ENCODE results near the gene RAB6A. TPM values are rescaled to one million over a fixed set of nuclear protein-coding genes. Genes with fewer than 3 reads are reported as not detected.

The RAB6A gene
- total RNA-seq, 4 donors from 2014 or later: 119 to 178 (median 151) TPM

DNA sequence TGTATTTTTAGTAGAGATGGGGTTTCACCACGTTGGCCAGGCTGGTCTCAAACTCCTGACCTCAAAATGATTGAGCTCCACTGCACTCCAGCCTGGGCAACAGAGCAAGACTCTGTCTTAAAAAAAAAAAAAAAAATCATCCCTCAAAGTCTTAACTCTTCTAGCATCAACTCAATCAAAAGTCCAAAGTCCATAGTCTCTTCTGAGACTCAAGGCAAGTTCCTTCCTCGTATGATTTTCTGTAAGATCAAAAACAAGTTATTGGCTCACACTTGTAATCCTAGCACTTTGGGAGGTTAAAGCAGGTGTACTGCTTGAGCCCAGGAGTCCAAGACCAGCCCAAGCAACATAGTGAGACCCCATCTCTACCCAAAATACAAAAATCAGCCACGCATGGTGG, 90.1 kb downstream of the RAB6A start:
- DNase-seq (ENCODE audit: low spot score in 2 of 2): peak in 1 of 2 donors; percentile 53
- TF ChIP-seq, protein P1, sequence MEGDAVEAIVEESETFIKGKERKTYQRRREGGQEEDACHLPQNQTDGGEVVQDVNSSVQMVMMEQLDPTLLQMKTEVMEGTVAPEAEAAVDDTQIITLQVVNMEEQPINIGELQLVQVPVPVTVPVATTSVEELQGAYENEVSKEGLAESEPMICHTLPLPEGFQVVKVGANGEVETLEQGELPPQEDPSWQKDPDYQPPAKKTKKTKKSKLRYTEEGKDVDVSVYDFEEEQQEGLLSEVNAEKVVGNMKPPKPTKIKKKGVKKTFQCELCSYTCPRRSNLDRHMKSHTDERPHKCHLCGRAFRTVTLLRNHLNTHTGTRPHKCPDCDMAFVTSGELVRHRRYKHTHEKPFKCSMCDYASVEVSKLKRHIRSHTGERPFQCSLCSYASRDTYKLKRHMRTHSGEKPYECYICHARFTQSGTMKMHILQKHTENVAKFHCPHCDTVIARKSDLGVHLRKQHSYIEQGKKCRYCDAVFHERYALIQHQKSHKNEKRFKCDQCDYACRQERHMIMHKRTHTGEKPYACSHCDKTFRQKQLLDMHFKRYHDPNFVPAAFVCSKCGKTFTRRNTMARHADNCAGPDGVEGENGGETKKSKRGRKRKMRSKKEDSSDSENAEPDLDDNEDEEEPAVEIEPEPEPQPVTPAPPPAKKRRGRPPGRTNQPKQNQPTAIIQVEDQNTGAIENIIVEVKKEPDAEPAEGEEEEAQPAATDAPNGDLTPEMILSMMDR (IDR thresholded peaks at IDR 0.05): no peak
- no peak for TF ChIP-seq POLR2A (IDR thresholded peaks at IDR 0.05)
- no peak overlapping the region for H3K4me3 ChIP-seq (ENCODE audit: low read depth, poor library complexity, severe bottlenecking)
- intact Hi-C loops (cut with DNase I; ENCODE audit: low total_unique reads): no loop called here
- 83 to 91% methylated on average over 3 of the region's 3 CpGs for WGBS, 2 donors

DNA sequence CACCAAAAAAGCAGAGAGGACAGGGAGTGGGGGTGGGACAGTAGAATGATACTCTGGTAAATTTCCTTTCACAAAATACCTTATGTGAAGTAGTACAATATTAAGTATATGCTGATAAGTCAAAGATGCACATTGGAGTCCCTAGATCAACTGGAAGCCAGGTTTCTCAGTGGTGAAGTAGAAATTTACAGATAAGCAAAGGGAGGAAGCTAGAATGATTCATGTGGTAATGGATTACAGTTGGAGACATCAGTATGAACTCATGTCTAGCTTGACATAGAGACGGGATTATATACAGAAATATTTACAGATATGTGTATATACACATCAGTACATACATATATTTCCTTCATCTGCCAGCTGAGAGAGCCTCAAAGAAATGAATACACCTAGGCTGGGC, 93.0 kb downstream of the RAB6A start:
- TF ChIP-seq, protein P1 (IDR thresholded peaks at IDR 0.05): no peak
- no peak for TF ChIP-seq POLR2A (IDR thresholded peaks at IDR 0.05)
- intact Hi-C loops (cut with DNase I; ENCODE audit: low total_unique reads): no loop called here
- WGBS, 2 donors: 85 to 96% methylated on average over 1 of the region's 1 CpG
- H3K4me3 ChIP-seq (ENCODE audit: low read depth, poor library complexity, severe bottlenecking): no peak overlapping the region
- no peak for DNase-seq (ENCODE audit: low spot score in 2 of 2)

DNA sequence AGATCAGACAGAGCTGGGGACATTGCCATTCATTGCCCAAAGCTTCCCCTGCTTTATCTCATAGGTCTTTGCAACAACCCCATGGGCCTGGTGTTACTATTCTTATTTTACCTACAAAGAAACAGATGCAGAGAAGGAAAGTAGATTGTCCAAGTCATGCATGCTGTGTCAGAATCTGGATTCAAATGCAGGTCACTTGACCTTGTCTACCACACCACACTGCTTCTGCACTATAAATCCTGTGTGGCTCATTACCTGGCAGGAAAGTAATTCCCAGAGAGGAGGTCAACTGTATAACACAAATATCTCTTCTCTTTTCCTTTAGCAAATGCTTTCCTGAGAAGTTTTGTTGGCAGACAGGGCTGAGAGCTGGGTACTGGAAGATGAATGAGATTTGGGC, 96.0 kb downstream of the RAB6A start:
- H3K4me3 ChIP-seq (ENCODE audit: low read depth, poor library complexity, severe bottlenecking): no peak overlapping the region
- TF ChIP-seq POLR2A (IDR thresholded peaks at IDR 0.05): no peak
- TF ChIP-seq, protein P1 (IDR thresholded peaks at IDR 0.05): no peak
- intact Hi-C loops (cut with DNase I; ENCODE audit: low total_unique reads): loop anchor here (5.0 kb wide), 1 partner anchor 38 kb away; no protein-coding TSS in a partner anchor
- peak in 1 of 2 donors; percentile 20 for DNase-seq (ENCODE audit: low spot score in 2 of 2)

DNA sequence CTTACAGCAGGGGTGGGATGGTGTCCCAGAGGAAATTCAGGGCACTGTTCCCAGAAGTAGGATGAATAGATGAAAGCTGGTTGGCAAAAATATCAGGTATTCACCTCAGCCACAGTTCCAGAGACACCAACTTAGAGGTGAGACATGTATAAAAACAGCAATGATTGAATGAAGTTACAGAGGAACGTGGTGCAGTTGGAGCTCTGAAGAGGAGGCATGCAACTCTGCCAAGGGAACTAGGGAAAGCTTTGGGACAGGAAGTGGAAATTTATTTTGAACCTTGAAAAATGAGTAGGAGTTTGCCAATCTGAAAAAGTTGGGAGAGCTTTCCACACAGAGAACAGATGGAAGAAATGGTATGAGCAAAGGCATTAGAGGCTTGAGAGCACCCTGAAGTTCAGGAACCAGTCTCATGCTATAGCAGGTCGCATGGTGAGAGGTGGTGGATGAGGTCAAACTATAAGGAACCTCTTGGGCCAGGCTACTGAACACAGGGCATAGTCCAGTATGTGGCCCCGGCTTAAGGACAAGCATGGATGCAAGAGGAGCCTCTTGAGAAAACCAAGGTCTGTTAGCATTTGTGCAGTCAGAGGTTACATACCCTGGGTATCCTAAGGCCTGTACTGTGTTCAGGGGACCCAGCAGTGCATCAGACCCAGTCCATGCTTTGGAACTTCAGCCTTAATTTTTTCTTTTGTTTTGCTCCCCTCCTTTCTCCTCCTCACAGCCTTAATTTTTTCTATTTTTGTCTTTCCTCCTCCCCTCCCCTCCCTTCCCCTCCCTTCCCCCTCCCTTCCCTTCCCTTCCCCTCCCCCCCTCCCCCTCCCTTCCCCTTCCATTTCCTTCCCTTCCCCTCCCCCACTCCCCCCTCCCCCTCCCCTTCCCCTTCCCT, 97.0 kb downstream of the RAB6A start:
- TF ChIP-seq, protein P1 (IDR thresholded peaks at IDR 0.05): no peak
- TF ChIP-seq POLR2A (IDR thresholded peaks at IDR 0.05): no peak
- intact Hi-C loops (cut with DNase I; ENCODE audit: low total_unique reads): loop anchor here (5.0 kb wide), 1 partner anchor 37 kb away; no protein-coding TSS in a partner anchor

DNA sequence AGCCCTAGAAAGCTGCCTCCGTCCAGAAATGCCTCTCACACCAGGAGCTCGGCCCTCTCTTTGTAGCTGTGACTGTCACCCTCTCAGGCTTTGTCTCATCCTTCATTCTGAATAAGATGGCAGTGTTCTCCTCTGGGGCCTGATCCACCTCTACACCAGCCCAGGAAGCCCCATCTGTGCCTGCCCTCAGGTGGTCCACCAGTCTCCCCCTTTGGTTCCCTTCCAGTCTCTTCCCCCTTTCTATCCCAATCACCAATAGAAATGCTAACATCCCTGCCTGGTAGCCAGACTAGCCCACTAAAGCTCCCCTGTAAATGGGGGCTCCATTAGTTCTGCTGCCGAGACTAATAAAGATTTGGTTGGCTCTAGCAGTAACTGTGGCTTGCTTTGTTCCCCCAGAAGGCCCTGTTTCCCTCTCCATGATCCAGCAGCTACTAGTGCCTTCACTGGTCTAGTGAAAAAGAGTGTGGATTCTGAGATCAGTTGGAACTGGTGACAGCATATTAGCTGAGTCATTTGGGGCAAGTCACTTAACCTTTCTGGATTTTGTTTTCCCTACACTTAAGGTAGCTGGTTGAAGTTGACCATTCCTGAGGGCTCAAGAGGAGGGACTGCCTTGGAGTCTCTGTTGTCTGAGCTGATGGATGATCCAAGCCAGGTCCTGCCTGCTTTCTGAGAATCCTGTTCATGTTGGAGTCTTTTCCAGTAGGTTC, 98.3 kb downstream of the RAB6A start:
- TF ChIP-seq, protein P1 (IDR thresholded peaks at IDR 0.05): no peak
- TF ChIP-seq POLR2A (IDR thresholded peaks at IDR 0.05): no peak
- intact Hi-C loops (cut with DNase I; ENCODE audit: low total_unique reads): loop anchor here (5.0 kb wide), 1 partner anchor 35 kb away; no protein-coding TSS in a partner anchor
- WGBS, 2 donors: 85 to 90% methylated on average over 3 of the region's 3 CpGs
- DNase-seq (ENCODE audit: low spot score in 2 of 2): no peak
- no peak overlapping the region for H3K4me3 ChIP-seq (ENCODE audit: low read depth, poor library complexity, severe bottlenecking)

More for the DNA sequence above, 97.0 kb downstream of the RAB6A start:
- WGBS, 2 donors: 71 to 77% methylated on average over 3 of the region's 3 CpGs
- peak in 1 of 2 donors; percentile 71 for DNase-seq (ENCODE audit: low spot score in 2 of 2)
- H3K4me3 ChIP-seq (ENCODE audit: low read depth, poor library complexity, severe bottlenecking): no peak overlapping the region

All from lower leg skin (tissue), 4 donors.